Skeletal muscle tissue (tissue), 4 donors: ENCODE results near the gene C10orf62. TPM values are rescaled to one million over a fixed set of nuclear protein-coding genes. Genes with fewer than 3 reads are reported as not detected.

ENCODE experiments used
- H3K27ac ChIP-seq: one replicate; pipeline ENCODE4 v1.7.0; 2013; ENCODE audit warnings: mild to moderate bottlenecking, low read depth, low read length, inconsistent platforms
- H3K27me3 ChIP-seq, 3 donors: one replicate each; pipeline ENCODE4 v1.7.0; 2013; ENCODE audit warnings: low read length in 3 of 3; ENCODE audit not compliant: control insufficient read depth in 3 of 3, insufficient read depth in 3 of 3
- H3K36me3 ChIP-seq, 3 donors: one replicate each; pipeline ENCODE4 v1.7.0; 2013; ENCODE audit warnings: low read length in 3 of 3; ENCODE audit not compliant: control insufficient read depth in 3 of 3, insufficient read depth in 3 of 3
- H3K4me1 ChIP-seq, 3 donors: one replicate each; pipeline ENCODE4 v1.7.0; 2013; ENCODE audit warnings: low read length in 3 of 3, mild to moderate bottlenecking in 3 of 3; ENCODE audit not compliant: control insufficient read depth in 3 of 3, insufficient read depth in 3 of 3
- H3K4me3 ChIP-seq, 3 donors: one replicate each; pipeline ENCODE4 v1.7.0; 2013; ENCODE audit warnings: low read length in 3 of 3
- H3K9ac ChIP-seq, 3 donors: one replicate each; pipeline ENCODE4 v1.7.0; 2013; ENCODE audit warnings: low read length in 3 of 3, mild to moderate bottlenecking in 3 of 3, moderate library complexity in 2 of 3, low read depth in 1 of 3
- H3K9me3 ChIP-seq, 3 donors: one replicate each; pipeline ENCODE4 v1.7.0; 2013; ENCODE audit warnings: low read length in 3 of 3; ENCODE audit not compliant: control insufficient read depth in 3 of 3
- total RNA-seq: library from RNA; depleted of rRNA; stranded (reverse); fragments of >200 nt; gene quantifications from one replicate; pipeline ENCODE4 v1.2.3, GENCODE V29; 2014
- donor health status: Osteomylitis.

Gene C10orf62
- total RNA-seq, 1 donor from 2014 or later: under 0.01 TPM

DNA sequence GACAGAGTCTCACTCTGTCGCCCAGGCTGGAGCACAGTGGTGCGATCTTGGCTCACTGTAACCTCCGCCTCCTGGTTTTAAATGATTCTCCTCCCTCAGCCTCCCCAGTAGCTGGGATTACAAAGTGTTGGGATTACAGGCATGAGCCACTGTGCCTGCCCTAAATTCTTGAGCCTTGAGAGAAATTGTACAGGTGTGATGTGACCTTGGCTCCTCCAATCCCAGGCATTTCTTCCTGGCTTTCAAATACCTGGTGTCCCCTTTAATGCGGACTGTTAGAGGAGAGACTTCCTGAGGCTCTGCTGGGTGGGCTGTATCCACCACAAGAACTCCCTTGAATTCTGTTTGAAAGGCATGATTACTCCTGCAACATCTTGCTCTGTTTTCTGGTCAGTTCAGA is 28.8 kb downstream of the C10orf62 start:
- H3K27ac ChIP-seq: no peak overlapping the region
- H3K27me3 ChIP-seq: no peaks in the 10 kb centered on the region
- H3K9ac ChIP-seq: no peak overlapping the region
- no peak overlapping the region for H3K4me3 ChIP-seq
- H3K4me1 ChIP-seq: no peaks in the 10 kb centered on the region
- H3K36me3 ChIP-seq: no peaks in the 10 kb centered on the region
- no peaks in the 10 kb centered on the region for H3K9me3 ChIP-seq

DNA sequence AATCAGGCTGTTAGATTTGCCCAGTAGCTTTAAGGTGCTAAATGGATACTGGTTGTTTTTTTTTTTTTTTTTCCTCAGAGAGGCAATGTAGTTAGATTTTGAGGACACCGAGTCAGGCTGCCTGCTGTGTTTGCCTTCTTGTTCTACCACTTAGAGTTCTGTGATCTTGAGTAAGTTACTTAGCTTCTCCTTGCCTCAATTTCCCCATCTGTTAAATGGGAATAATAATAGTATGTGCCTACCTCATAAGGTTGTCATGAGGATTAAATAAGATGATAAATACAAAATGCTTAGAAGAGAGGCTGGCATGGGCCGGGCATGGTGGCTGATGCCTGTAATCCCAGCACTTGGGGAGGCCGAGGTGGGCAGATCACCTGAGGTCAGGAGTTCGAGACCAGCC is 29.2 kb downstream of the C10orf62 start:
- Histone ChIP-seq H3K4me1 (no peaks in the 10 kb centered on the region), H3K4me3 (no peak overlapping the region), H3K9me3 (no peaks in the 10 kb centered on the region), H3K27me3 (no peaks in the 10 kb centered on the region), H3K36me3 (no peaks in the 10 kb centered on the region), H3K9ac (no peak overlapping the region), H3K27ac (no peak overlapping the region)

DNA sequence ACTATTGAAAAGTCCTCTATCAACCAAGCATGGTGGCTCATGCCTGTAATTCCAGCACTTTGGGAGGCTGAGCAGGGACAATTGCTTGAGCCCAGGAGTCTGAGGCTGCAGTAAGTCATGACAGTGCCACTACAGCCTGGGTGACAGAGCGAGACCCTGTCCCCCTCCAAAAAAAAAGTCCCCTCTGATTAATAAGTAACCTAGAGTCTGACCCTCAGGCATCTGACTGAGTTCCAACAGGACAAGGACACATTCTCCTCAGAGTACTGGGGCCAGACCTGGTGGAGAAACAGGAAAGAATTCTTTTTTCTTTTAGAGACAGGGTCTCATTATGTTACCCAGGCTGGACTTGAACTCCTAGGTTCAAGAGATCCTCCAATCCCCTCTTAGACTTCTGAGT is 33.8 kb downstream of the C10orf62 start:
- no peaks in the 10 kb centered on the region for H3K36me3 ChIP-seq
- H3K27me3 ChIP-seq: no peaks in the 10 kb centered on the region
- no peaks in the 10 kb centered on the region for H3K9me3 ChIP-seq
- H3K4me1 ChIP-seq: no peaks in the 10 kb centered on the region
- H3K4me3 ChIP-seq: no peak overlapping the region
- H3K27ac ChIP-seq: no peak overlapping the region
- no peak overlapping the region for H3K9ac ChIP-seq

DNA sequence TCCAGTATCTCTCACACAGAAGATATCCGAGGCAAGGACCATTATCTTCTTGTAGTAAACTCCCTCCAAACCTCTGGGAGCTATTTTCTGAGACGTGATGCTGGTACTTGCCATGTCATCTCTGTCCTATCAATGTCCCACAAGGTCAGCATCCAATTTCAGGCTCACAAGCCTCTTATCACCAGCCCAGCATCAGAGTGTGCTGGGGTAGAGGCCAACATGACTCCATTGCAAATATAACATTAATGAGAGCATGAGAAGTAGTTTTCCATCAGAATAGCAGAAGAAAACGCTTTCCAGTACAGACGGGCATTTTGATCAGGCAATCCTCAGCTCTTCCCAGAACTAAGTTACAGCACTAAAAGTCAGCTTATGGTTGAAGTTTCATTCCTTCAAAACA is 38.2 kb downstream of the C10orf62 start:
- no peaks in the 10 kb centered on the region for H3K9me3 ChIP-seq
- peaks cover 2 to 4% (median 3%) of the 10 kb centered on the region in 3 donors for H3K4me1 ChIP-seq
- H3K36me3 ChIP-seq: no peaks in the 10 kb centered on the region
- no peak overlapping the region for H3K4me3 ChIP-seq
- no peaks in the 10 kb centered on the region for H3K27me3 ChIP-seq
- no peak overlapping the region for H3K27ac ChIP-seq
- no peak overlapping the region for H3K9ac ChIP-seq

DNA sequence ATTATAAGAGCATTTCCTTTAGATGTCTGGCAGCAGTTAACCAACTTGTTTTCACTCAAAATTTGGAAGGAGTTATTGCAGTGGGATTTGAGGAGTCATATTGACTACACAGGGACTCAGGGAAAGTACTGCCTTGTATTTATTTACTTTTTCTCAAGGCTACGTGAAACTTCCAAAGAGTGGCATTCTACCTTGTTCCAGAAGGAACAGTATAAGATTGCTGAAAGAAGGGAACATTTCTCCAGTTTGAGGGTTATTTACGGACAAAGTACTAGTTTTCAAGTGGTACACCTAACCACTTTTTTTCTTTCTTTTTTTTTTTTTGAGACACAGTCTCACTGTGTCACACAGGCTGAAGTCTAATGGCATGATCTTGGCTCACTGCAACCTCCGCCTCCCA is 38.7 kb downstream of the C10orf62 start:
- no peak overlapping the region for H3K4me3 ChIP-seq
- H3K36me3 ChIP-seq: no peaks in the 10 kb centered on the region
- no peak overlapping the region for H3K9ac ChIP-seq
- no peaks in the 10 kb centered on the region for H3K27me3 ChIP-seq
- no peaks in the 10 kb centered on the region for H3K9me3 ChIP-seq
- H3K4me1 ChIP-seq: peaks cover 3 to 9% (median 5%) of the 10 kb centered on the region in 3 donors
- no peak overlapping the region for H3K27ac ChIP-seq

DNA sequence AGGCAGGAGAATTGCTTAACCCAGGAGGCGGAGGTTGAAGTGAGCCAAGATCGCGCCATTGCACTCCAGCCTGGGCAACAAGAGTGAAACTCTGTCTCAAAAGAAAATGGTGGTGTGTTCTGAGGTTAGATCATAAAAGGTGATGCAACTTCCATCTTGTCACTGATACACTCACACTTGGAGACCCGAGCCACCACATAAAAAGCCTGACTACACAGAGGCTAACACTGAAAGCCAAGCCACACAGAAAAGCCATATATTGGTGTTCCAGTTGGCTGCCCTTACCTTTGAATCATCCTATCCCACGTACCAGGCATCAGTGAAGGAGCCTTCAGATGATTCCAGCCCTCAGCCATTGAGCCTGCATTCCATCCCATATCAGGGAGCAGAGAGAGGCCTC is 39.8 kb downstream of the C10orf62 start:
- no peak overlapping the region for H3K27ac ChIP-seq
- H3K27me3 ChIP-seq: no peaks in the 10 kb centered on the region
- peaks cover 7 to 9% (median 7%) of the 10 kb centered on the region in 3 donors for H3K4me1 ChIP-seq
- H3K4me3 ChIP-seq: no peak overlapping the region
- no peaks in the 10 kb centered on the region for H3K9me3 ChIP-seq
- no peak overlapping the region for H3K9ac ChIP-seq
- H3K36me3 ChIP-seq: no peaks in the 10 kb centered on the region

DNA sequence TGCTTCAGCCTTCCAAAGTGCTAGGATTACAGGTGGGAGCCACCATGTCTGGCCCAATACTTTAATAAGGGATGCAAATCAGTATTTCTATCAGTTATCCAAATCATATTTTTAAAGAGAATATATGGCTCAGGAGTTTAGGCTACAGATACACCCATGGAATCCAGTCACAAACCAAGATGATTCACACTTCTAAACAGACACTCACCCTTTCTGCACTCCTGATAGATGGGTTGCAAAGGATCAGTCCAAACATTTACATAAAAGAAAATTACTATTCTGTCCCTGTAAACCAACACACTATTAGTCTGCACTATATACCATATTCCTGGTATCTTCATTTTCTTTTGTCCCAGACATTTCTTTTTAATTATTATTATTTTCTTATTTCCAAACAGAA is 41.6 kb downstream of the C10orf62 start:
- H3K4me3 ChIP-seq: no peak overlapping the region
- no peaks in the 10 kb centered on the region for H3K27me3 ChIP-seq
- H3K9me3 ChIP-seq: no peaks in the 10 kb centered on the region
- H3K4me1 ChIP-seq: peaks cover 7 to 9% (median 7%) of the 10 kb centered on the region in 3 donors
- H3K9ac ChIP-seq: no peak overlapping the region
- H3K36me3 ChIP-seq: no peaks in the 10 kb centered on the region
- no peak overlapping the region for H3K27ac ChIP-seq

DNA sequence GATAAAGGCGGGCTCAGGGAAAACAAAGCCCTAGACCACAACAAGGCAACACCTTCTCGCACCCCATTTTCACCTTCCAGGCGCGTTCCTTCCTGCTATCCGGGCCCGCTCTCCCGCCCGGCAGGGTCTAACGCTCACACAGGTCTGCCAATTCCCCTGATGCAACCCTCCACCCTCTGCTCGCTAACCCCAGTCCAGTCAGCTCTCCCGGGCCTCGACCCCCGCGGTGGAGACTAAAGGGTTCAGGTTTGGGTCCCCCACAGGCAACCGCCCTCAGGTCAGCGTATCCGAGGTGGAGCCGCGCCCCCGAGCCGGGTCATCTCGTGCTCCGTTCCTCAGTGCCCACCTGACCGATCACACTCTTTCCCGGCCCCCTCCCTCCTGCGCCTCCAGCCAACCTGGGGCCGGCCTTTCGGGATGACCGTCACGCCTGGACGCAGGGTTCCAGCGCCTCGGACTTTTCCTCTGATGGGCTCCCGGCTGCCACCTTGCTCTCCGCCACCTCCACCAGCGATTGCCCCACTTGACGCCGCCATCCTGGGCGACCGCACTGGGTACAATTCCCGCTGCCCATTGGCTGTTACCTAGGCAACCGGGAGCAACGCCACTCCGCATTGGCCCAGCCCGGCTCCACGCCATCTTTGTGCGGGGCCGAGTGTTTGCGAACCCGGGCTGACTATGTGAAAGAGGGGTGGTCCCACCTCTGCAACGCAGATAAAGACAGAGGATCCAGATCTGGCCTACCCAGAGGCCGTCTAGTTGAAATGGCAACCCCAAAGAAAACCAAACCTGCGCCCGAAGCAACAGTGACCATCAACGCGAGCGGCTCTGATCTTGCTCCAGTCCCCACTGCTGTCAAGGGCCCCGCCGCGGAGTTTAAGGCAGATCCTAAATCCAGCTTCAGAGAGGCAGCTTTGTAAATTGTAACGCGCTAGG is 43.7 kb downstream of the C10orf62 start, which contains the start of gene MORN4:
TSS of gene MORN4 (minus strand) at position 552 of the 936 bp plus-strand sequence. CDS start 13,847 bp downstream, outside the sequence.
- H3K36me3 ChIP-seq: no peaks in the 10 kb centered on the region
- no peaks in the 10 kb centered on the region for H3K9me3 ChIP-seq
- peak within 1 kb of the TSS; percentile 48 for H3K27ac ChIP-seq
- H3K9ac ChIP-seq: peak within 1 kb of the TSS; percentile 79 to 85 (median 79)
- peaks cover 7 to 9% (median 7%) of the 10 kb centered on the region in 3 donors for H3K4me1 ChIP-seq
- peak within 1 kb of the TSS; percentile 91 to 93 (median 92) for H3K4me3 ChIP-seq
- H3K27me3 ChIP-seq: no peaks in the 10 kb centered on the region

DNA sequence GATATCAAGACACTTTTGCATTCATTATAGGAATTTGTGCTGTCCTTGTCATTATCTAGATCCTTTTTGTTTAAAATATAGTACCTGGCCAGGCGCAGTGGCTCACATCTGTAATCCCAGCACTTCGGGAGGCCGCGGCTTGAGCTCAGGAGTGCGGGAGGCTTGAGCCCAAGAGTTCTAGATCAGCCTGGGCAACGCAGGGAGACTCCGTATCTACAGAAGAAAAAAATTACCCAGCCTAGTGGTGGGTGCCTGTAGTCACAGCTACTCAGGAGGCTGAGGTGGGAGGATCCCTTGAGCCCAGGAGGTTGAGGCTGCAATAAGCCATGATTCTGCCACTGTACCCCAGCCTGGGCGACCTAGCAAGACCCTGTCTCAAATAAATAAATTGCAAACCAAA is 44.4 kb downstream of the C10orf62 start:
- Histone ChIP-seq H3K9ac (peak overlapping the region; percentile 79 to 85 (median 79)), H3K27ac (peak overlapping the region; percentile 48)

DNA sequence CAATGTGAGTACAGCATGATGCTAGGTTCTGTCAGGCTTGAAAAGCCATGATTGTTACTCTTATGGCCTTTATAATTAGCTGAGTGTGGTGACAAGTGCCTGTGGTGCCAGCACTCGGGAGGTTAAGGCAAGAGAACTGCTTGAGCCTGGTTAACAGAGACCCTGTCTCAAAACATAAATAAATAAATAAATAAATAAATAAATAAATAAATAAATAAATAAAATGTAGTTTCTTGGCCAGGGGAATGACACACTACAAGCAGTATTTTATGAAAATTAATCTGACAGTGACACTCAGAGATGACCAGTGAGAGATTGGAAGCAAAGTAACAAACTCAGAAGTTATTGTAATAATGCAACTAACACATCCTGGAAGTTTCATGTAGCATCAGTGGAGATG is 46.1 kb downstream of the C10orf62 start:
- Histone ChIP-seq H3K9me3 (no peaks in the 10 kb centered on the region), H3K4me1 (peaks cover 7 to 9% (median 7%) of the 10 kb centered on the region in 3 donors), H3K27ac (no peak overlapping the region), H3K9ac (no peak overlapping the region), H3K27me3 (no peaks in the 10 kb centered on the region), H3K4me3 (no peak overlapping the region), H3K36me3 (no peaks in the 10 kb centered on the region)

More for the DNA sequence above, 44.4 kb downstream of the C10orf62 start:
- H3K36me3 ChIP-seq: no peaks in the 10 kb centered on the region
- peaks cover 7 to 9% (median 7%) of the 10 kb centered on the region in 3 donors for H3K4me1 ChIP-seq
- peak overlapping the region; percentile 91 to 93 (median 92) for H3K4me3 ChIP-seq
- no peaks in the 10 kb centered on the region for H3K9me3 ChIP-seq
- no peaks in the 10 kb centered on the region for H3K27me3 ChIP-seq
